Measurements from ENCODE around the gene HOXB4.

HOXB4 gene

GRCh38 chr17:48528936-48529682 lies 49.0 kb downstream of the HOXB4 start:
- no peak for TF ChIP-seq CTCF (IDR thresholded peaks at IDR 0.05; ENCODE audit: low read depth, low read length)
- no peaks in the 10 kb centered on the region for H3K4me1 ChIP-seq
- H3K36me3 ChIP-seq, result no peaks in the 10 kb centered on the region
- no peaks in the 10 kb centered on the region for H3K9me3 ChIP-seq
- H3K4me3 ChIP-seq (ENCODE audit: low read depth, low read length), result no peak overlapping the region
- H3K27me3 ChIP-seq, result peaks cover 89% of the 10 kb centered on the region
- no peak for DNase-seq

- peaks cover 93% of the 10 kb centered on the region for H3K27me3 ChIP-seq
Observed at GRCh38 chr17:48528153-48528935, 49.8 kb downstream of the HOXB4 start.

GRCh38 chr17:48527547-48527932 lies 50.6 kb downstream of the HOXB4 start:
- Histone ChIP-seq H3K4me1 (no peaks in the 10 kb centered on the region), H3K27me3 (peaks cover 86% of the 10 kb centered on the region), H3K4me3 (ENCODE audit: low read depth, low read length) (no peak overlapping the region), H3K36me3 (no peaks in the 10 kb centered on the region), H3K9me3 (no peaks in the 10 kb centered on the region)
- no peak for TF ChIP-seq CTCF (IDR thresholded peaks at IDR 0.05; ENCODE audit: low read depth, low read length)
- DNase-seq, result no peak

More at GRCh38 chr17:48528153-48528935, 49.8 kb downstream of the HOXB4 start:
- DNase-seq, result no peak
- no peaks in the 10 kb centered on the region for H3K36me3 ChIP-seq
- no peak for TF ChIP-seq CTCF (IDR thresholded peaks at IDR 0.05; ENCODE audit: low read depth, low read length)
- no peaks in the 10 kb centered on the region for H3K4me1 ChIP-seq
- no peaks in the 10 kb centered on the region for H3K9me3 ChIP-seq
- H3K4me3 ChIP-seq (ENCODE audit: low read depth, low read length), result no peak overlapping the region

GRCh38 chr17:48526608-48527546 lies 51.3 kb downstream of the HOXB4 start:
- peaks cover 80% of the 10 kb centered on the region for H3K27me3 ChIP-seq

More at GRCh38 chr17:48526608-48527546, 51.3 kb downstream of the HOXB4 start:
- H3K36me3 ChIP-seq, result no peaks in the 10 kb centered on the region
- DNase-seq, result peak; percentile 10
- no peak overlapping the region for H3K4me3 ChIP-seq (ENCODE audit: low read depth, low read length)
- H3K9me3 ChIP-seq, result no peaks in the 10 kb centered on the region
- no peaks in the 10 kb centered on the region for H3K4me1 ChIP-seq
- TF ChIP-seq CTCF (IDR thresholded peaks at IDR 0.05; ENCODE audit: low read depth, low read length), result no peak

All from BE2C (cell line).